ENCODE measurements around the gene GPC5.

GPC5 gene

GRCh38 chr13:92265408-92265807 is 867.0 kb downstream of the GPC5 start:
- H3K4me1 ChIP-seq (ENCODE audit: control insufficient read depth, insufficient read depth, low read length) = no peaks in the 10 kb centered on the region
- H3K4me3 ChIP-seq (ENCODE audit: low read depth, low read length) = no peak overlapping the region
- ChIA-PET POLR2A (no interaction called here), CTCF (no interaction called here)
- TF ChIP-seq ZNF354C (tag by site-specific recombination; IDR thresholded peaks at IDR 0.05; ENCODE audit: borderline replicate concordance, low read depth) (no peak), ZBTB10 (tag by site-specific recombination; IDR thresholded peaks at IDR 0.05) (no peak), ZBTB17 (tag by site-specific recombination; IDR thresholded peaks at IDR 0.05) (no peak), ZXDB (tag by site-specific recombination; IDR thresholded peaks at IDR 0.05) (no peak), ZFP3 (tag by site-specific recombination; IDR thresholded peaks at IDR 0.05; ENCODE audit: low read depth) (no peak), AEBP2 (tag by site-specific recombination; IDR thresholded peaks at IDR 0.05; ENCODE audit: borderline replicate concordance) (no peak)
- H3K36me3 ChIP-seq (ENCODE audit: control insufficient read depth in 2 of 2, insufficient read depth in 1 of 2, low read length in 2 of 2) = no peaks in the 10 kb centered on the region
- H3K27ac ChIP-seq (ENCODE audit: extremely low read depth, low read depth, low read length) = no peak overlapping the region
- H3K9me3 ChIP-seq (ENCODE audit: control insufficient read depth, insufficient read depth, low read depth, low read length) = no peaks in the 10 kb centered on the region

GRCh38 chr13:92270990-92271389 is 872.6 kb downstream of the GPC5 start:
- ChIA-PET CTCF (no interaction called here), POLR2A (no interaction called here)
- Histone ChIP-seq H3K4me3 (ENCODE audit: low read depth, low read length) (no peak overlapping the region), H3K9me3 (ENCODE audit: control insufficient read depth, insufficient read depth, low read depth, low read length) (no peaks in the 10 kb centered on the region), H3K36me3 (ENCODE audit: control insufficient read depth in 2 of 2, insufficient read depth in 1 of 2, low read length in 2 of 2) (no peaks in the 10 kb centered on the region), H3K27ac (ENCODE audit: extremely low read depth, low read depth, low read length) (no peak overlapping the region), H3K4me1 (ENCODE audit: control insufficient read depth, insufficient read depth, low read length) (no peaks in the 10 kb centered on the region)
- TF ChIP-seq EGR2 (tag by site-specific recombination; IDR thresholded peaks at IDR 0.05; ENCODE audit: low read depth) (no peak), KLF10 (tag by site-specific recombination; IDR thresholded peaks at IDR 0.05) (no peak), ZNF639 (tag by site-specific recombination; IDR thresholded peaks at IDR 0.05) (no peak), ZNF626 (tag by site-specific recombination; IDR thresholded peaks at IDR 0.05) (no peak), PRDM10 (tag by site-specific recombination; IDR thresholded peaks at IDR 0.05) (no peak), CTCF (tag by site-specific recombination; IDR thresholded peaks at IDR 0.05) (no peak), ZFP3 (tag by site-specific recombination; IDR thresholded peaks at IDR 0.05; ENCODE audit: low read depth) (no peak), ZBTB48 (tag by site-specific recombination; IDR thresholded peaks at IDR 0.05) (no peak), ZNF155 (tag by site-specific recombination; IDR thresholded peaks at IDR 0.05) (no peak), ZNF280C (tag by site-specific recombination; IDR thresholded peaks at IDR 0.05) (no peak), ZNF530 (tag by site-specific recombination; IDR thresholded peaks at IDR 0.05; ENCODE audit: low read depth) (no peak), ZNF112 (tag by site-specific recombination; IDR thresholded peaks at IDR 0.05) (no peak), ZNF677 (tag by site-specific recombination; IDR thresholded peaks at IDR 0.05) (no peak), ZNF148 (tag by site-specific recombination; IDR thresholded peaks at IDR 0.05; ENCODE audit: borderline replicate concordance) (no peak)

Measured in HEK293 (cell line).